ENCODE results near the gene LRRC15.

DNA sequence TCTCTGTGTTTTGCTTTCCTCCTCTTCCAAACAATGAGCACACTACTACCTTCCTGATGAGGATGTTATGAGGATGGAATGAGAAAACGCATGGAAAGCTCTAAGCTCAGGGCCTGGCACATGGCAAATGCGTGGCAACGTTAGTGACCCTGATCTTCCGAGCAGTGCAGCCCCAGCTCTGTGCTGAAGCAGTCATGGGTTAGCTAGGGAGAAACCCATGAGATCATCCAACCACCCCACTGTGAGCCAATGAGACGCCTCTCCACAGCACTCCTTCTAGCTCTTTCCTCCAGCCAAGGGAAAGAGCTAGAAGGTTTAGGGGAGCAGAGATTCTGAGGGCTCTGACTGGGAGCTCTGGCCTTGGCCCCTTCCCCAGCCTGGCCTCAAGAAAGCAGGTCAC is 22.9 kb downstream of the LRRC15 start:
- TF ChIP-seq, protein P1, sequence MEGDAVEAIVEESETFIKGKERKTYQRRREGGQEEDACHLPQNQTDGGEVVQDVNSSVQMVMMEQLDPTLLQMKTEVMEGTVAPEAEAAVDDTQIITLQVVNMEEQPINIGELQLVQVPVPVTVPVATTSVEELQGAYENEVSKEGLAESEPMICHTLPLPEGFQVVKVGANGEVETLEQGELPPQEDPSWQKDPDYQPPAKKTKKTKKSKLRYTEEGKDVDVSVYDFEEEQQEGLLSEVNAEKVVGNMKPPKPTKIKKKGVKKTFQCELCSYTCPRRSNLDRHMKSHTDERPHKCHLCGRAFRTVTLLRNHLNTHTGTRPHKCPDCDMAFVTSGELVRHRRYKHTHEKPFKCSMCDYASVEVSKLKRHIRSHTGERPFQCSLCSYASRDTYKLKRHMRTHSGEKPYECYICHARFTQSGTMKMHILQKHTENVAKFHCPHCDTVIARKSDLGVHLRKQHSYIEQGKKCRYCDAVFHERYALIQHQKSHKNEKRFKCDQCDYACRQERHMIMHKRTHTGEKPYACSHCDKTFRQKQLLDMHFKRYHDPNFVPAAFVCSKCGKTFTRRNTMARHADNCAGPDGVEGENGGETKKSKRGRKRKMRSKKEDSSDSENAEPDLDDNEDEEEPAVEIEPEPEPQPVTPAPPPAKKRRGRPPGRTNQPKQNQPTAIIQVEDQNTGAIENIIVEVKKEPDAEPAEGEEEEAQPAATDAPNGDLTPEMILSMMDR (conservative IDR thresholded peaks at IDR 0.05) = no peak
- no peak for TF ChIP-seq EZH2 (IDR thresholded peaks at IDR 0.05; ENCODE audit: low read depth)

All from PC-9 (cell line).